GM12891 (cell line): ENCODE results near the gene ESAM.

Experiments
- DNase-seq: peaks from one replicate; pipeline ENCODE4 v3.0.0; 2011; ENCODE audit warnings: low spot score; ENCODE audit not compliant: insufficient read length
- FAIRE-seq: peaks from 2 replicates; lab custom pipeline; 2011; peaks lifted over from hg19 to GRCh38; lab: Jason Lieb, UNC
- PAX5 ChIP-seq: IDR thresholded peaks from 2 replicates; pipeline ENCODE4 v1.6.1; 2011; ENCODE audit warnings: low read length, moderate library complexity, mild to moderate bottlenecking; ENCODE audit not compliant: insufficient read depth, severe bottlenecking
- POLR2A ChIP-seq: IDR thresholded peaks from 2 replicates; pipeline ENCODE4 v1.6.1; 2011; ENCODE audit warnings: low read depth, low read length, control low read depth
- POLR2AphosphoS5 ChIP-seq: IDR thresholded peaks from 2 replicates; pipeline ENCODE4 v1.6.1; 2011; ENCODE audit warnings: low read depth, low read length, control low read depth
- POU2F2 ChIP-seq: IDR thresholded peaks from 2 replicates; pipeline ENCODE4 v1.6.1; 2011; ENCODE audit warnings: low read depth, mild to moderate bottlenecking, control low read depth, low read length, moderate library complexity
- SPI1 ChIP-seq: IDR thresholded peaks from 2 replicates; pipeline ENCODE4 v1.6.1; 2011; ENCODE audit warnings: low read depth, low read length, control low read depth
- TAF1 ChIP-seq: IDR thresholded peaks from 2 replicates; pipeline ENCODE4 v1.6.1; 2011; ENCODE audit warnings: low read depth, low read length, control low read depth

Gene ESAM

DNA sequence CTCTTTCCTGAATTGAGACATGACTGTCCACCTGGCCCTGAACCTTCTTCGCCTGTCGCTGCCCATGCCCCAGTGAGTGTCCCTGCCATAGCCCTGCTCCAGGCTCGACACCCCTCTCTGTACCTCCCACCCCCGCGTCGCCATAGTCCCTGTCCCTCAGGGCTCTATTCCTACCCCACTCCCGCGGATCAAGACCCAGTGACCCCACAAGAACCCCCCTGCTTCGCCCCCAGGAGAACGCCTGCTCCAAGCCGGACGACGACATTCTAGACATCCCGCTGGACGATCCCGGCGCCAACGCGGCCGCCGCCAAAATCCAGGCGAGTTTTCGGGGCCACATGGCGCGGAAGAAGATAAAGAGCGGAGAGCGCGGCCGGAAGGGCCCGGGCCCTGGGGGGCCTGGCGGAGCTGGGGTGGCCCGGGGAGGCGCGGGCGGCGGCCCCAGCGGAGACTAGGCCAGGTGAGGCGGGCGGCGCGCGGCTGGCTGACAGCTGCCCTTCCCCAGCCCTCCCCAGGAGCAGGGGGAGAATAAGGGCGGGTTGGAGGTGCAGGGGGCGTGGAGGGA is 16.7 kb downstream of the ESAM start:
- DNase-seq (no peak), FAIRE-seq (no peak)
- no peak for TF ChIP-seq POLR2AphosphoS5

DNA sequence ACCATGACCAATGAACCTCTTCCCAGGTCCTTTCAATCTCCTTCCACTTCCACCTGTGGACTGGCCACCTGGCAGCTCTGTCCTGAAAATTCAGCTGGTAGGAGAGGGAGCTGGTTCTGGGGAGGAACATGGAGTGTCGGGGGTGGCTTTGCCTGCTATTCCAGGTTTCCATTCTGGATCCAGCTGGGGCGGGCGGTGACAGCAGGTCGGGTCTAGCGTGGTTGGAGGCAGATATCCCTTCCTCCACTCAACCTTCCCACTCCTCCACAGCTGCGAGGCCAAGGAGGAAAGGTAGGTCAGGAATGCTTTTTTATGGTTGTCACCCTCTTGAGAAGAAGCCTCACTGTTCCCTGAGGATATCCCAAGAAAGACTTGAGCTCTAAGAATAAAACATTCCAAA is 19.0 kb downstream of the ESAM start:
- TF ChIP-seq SPI1 (no peak), POLR2AphosphoS5 (no peak), POU2F2 (no peak), POLR2A (no peak), PAX5 (no peak), TAF1 (no peak)
- no peak for FAIRE-seq
- no peak for DNase-seq

DNA sequence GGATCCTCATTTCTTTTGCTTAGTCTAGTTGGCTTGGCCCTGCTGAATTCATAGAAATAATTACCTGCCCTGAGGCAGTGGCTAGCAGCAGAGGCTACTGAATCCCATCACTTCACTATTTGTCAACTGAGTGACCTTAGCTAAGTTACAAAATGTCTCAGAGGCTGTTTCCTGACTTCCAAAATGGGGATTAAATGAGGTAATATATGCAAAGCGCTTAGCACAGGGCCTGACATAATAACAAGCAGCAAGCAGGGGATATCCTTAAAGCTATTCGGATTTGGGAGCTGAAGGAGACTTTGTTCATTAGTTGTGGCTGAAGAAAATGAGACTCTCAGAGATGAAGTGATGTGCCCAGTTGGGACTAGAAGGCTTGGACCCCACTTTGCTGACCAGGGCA is 19.5 kb downstream of the ESAM start:
- DNase-seq (no peak), FAIRE-seq (no peak)
- TF ChIP-seq POU2F2 (no peak), SPI1 (no peak), POLR2A (no peak), PAX5 (no peak)

DNA sequence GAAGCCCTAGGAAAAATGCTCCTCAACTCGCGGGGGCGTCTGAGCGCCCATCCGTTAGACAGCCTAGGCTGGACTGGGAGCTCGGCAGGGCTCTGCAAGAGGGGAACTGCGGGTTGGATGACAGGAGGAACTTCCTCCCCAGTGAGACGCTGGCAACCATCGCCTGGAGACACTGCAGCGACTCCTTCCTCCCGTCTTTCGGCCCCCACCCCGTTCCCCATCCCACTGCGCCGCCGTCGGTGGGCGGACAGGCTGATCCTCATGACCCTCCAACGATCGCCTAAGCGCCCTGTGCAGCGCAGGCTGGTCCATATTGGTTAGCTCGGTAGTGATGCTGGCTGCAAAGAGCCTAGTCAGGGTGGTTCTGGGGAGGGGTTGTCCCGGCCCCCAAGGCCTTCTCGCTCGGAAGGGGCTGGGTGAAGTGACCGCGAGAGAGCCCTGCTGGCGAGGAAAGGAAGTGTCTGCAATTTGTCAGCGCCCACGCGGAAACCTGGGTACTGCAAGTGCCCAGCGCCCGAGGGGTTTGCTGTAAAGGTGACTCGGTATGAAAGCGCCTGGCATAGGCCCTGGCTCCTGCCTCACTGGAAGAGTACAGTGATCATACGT is 21.7 kb downstream of the ESAM start:
- 0 out of 2 replicates have a peak, but pooled peaks have one; percentile 2 for TF ChIP-seq SPI1
- no peak for TF ChIP-seq POLR2AphosphoS5
- no peak for TF ChIP-seq POU2F2
- TF ChIP-seq TAF1, result no peak
- no peak for TF ChIP-seq PAX5
- no peak for TF ChIP-seq POLR2A
- DNase-seq (no peak), FAIRE-seq (peak; percentile 74)

DNA sequence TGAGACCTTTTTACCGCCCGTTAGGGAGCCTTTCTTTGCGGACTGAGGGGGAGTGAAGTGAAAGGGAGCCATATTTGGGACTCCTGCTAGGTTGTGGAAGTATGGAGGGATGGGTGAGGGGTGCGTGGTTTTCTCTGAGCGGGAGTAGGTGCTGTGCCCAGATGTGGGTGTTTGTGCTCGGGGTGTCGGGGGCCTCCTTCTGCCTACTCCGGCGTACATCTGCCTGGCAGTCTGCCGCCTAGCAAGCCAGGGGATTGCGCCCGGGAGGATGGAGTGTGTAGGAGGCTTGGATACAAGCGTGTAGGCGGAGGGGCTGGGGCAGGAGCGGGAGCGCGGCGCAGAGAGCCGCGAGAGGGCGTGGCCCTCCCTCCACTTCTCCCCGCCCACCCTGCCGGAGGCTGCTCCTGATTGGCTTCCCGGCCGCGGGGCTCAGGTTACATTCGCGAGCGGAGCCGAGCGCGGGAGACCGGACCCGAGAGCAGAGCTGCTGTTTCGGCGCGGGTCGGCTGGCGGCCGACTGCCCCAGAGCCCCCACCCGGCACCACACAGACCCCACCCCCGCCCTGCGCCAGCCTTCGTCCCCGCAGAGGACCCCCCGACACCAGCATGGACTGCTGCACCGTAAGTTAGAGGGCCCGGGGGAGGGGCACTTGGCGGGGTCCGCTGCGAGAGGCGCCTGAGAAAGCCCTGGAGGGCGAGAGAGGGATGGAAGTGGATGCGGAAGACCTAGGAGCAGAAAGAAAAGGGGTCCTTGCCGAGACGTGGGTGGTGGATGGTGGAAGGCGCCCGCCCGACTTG is 22.4 kb downstream of the ESAM start, which contains the start of gene NRGN:
NRGN (plus strand) TSS at position 464 of the 798 bp plus-strand sequence; CDS start at position 607, 143 bp downstream.
- DNase-seq (peak; percentile 93), FAIRE-seq (peak; percentile 98)
- 0 out of 2 replicates have a peak, but pooled peaks have one; percentile 21 for TF ChIP-seq SPI1
- no peak for TF ChIP-seq POLR2A

DNA sequence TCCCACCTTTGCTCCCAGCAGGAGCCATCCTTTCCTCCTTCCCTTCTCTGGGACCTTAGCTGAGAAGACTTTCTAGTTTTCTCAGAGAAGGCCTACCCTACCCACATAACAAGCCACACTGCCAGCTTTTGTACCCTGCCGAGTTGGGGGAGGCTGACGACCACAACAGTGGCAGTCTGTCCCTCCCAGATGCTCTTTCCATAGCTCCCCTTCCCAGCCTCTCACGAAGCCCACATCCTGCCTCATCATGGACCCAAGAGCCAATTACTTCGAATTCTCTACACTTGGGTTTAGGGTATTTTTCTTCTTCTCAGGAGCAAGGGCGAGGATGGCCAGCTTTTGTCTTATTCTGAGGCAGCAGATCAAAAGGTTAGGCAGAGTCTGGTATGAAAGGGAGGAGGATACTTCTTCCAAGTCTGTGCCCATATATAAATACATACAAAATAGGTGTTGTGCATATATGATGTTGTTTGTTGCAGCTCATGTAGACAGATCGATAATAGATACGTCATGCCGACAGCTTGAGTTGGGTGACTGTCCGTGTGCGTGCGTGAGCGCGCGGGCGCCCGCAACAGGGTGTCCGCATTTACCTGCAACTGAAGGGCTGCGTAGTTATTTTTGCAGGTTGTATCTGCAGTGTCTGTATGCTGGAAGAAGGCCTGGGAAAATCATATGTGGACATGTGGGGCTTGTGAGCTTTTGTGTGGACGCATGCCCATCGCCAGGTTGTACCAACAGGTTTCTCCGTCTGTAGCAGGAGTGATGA is 23.2 kb downstream of the ESAM start:
- DNase-seq, result no peak
- no peak for FAIRE-seq
- TF ChIP-seq SPI1, result no peak
- no peak for TF ChIP-seq POU2F2
- TF ChIP-seq POLR2A, result no peak
- TF ChIP-seq POLR2AphosphoS5, result no peak
- no peak for TF ChIP-seq PAX5
- TF ChIP-seq TAF1, result no peak

DNA sequence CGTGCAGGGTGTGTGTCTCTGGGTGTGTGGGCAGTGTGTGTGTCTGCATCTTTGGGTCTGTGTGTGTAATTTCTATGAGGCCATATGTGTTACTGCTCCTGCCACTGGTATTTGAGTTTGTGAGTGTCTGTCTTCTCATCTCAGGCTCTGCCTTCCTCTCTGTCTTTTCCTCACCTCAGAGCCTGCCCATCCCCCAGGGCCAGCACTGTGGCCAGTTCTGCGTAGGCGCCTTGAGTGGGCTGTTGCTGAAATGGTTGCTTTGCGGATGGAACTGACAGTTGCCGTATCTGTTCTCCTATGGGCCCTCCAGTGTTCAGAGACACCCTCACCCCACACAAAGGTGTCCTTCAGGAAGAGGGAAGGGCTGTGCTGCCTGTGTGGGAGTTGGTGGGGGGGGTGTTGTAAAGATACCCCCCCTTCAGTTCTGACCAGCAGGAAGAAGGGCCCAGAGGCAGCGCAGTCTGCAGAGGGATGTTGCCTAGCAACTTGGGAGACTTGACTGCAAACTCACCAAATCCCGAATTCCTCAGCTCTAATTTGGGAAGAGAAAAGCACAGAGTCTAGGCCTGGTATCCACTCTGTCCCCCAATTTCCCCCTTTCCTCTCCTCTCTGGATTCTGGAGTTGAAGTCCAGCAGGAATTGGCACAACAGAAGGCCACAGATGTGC is 24.3 kb downstream of the ESAM start:
- no peak for TF ChIP-seq POLR2A
- TF ChIP-seq POU2F2, result no peak
- no peak for TF ChIP-seq SPI1
- TF ChIP-seq TAF1, result no peak
- no peak for TF ChIP-seq POLR2AphosphoS5
- no peak for TF ChIP-seq PAX5
- no peak for DNase-seq
- FAIRE-seq, result no peak

DNA sequence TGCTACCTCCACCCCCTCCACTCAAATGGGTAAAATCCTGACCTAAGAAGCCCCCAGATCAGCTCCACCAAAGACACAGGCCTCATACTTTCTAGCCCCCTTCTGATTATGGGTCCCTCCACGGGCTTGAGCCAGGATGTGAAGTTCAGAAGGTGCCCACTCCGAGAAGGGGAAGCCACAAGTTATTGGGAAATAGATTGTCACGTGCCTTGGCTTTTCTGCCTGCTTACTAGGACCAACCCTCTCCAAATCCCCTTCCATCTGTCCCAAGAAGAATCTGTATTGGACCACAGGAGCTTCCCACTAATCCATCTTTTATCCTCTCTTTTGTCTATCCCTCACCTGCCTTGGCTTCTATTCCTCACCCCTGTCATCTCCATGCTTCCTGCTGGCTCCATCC is 25.4 kb downstream of the ESAM start:
- FAIRE-seq (no peak), DNase-seq (no peak)
- TF ChIP-seq TAF1, result no peak
- no peak for TF ChIP-seq POLR2AphosphoS5
- TF ChIP-seq SPI1, result no peak
- no peak for TF ChIP-seq POU2F2
- no peak for TF ChIP-seq POLR2A
- TF ChIP-seq PAX5, result no peak

DNA sequence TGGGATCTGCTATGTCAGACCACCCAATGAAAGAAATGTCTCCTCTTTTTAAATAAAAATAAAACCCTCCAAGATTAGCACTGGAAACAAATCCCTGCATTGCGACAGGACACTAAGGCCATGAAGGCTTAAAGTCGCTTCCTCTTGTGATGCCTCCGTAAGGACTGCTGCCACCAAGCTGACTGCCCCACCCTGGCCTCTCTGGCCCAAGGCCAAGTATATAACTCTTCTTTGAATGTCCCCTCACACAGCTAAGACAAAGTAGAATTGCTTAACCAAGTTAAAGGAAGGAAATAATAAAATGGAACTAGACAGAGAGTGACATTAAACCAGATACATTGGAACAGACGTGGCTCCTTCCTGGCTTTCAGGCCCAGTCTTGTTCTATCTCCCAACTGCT is 29.9 kb downstream of the ESAM start:
- no peak for TF ChIP-seq TAF1
- FAIRE-seq, result no peak
- no peak for DNase-seq
